Keratinocyte (primary cell): Measurements from ENCODE around the gene CDKL5. TPM values are rescaled to one million over a fixed set of nuclear protein-coding genes. Genes with fewer than 3 reads are reported as not detected.

Source experiments
- DNase-seq: peaks from one replicate; pipeline ENCODE4 v3.0.0-alpha.2; 2011; ENCODE audit warnings: low read depth, missing footprints, low spot score
- FAIRE-seq: peaks from 2 replicates; lab custom pipeline; 2011; peaks lifted over from hg19 to GRCh38; lab: Jason Lieb, UNC
- H2AFZ ChIP-seq: 2 replicates; pipeline ENCODE4 v1.6.0; 2012; ENCODE audit warnings: low read length, control low read depth, inconsistent platforms; ENCODE audit not compliant: control insufficient read depth
- H3K27ac ChIP-seq: 2 replicates; pipeline ENCODE4 v1.5.1; 2011; ENCODE audit warnings: low read length; ENCODE audit not compliant: control insufficient read depth, insufficient read depth
- H3K27me3 ChIP-seq: 3 replicates; pipeline ENCODE4 v1.6.0; 2011; ENCODE audit warnings: low read length; ENCODE audit not compliant: control insufficient read depth, insufficient read depth; ENCODE audit errors: extremely low read depth
- H3K36me3 ChIP-seq, 2 experiments: 2 replicates in 1 of 2; 3 replicates in 1 of 2; pipeline ENCODE4 v1.5.1; 2011; ENCODE audit warnings: low read length in 2 of 2, mild to moderate bottlenecking in 1 of 2; ENCODE audit not compliant: control insufficient read depth in 2 of 2, insufficient read depth in 2 of 2; ENCODE audit errors: extremely low read depth in 1 of 2
- H3K4me1 ChIP-seq: 3 replicates; pipeline ENCODE4 v1.5.1; 2011; ENCODE audit warnings: low read length; ENCODE audit not compliant: control insufficient read depth, insufficient read depth; ENCODE audit errors: extremely low read depth
- H3K4me2 ChIP-seq: 3 replicates; pipeline ENCODE4 v1.6.0; 2011; ENCODE audit warnings: low read depth, low read length; ENCODE audit not compliant: control insufficient read depth, insufficient read depth; ENCODE audit errors: extremely low read depth
- H3K4me3 ChIP-seq, 3 experiments: fragments of 200-600 bp in 1 of 3; sonication (generic) in 1 of 3; 2 replicates in 2 of 3; 3 replicates in 1 of 3; pipeline ENCODE4 v1.5.1; 2011 to 2016; ENCODE audit warnings: low read length in 3 of 3, mild to moderate bottlenecking in 3 of 3, control low read depth in 2 of 3, inconsistent platforms in 1 of 3, low read depth in 1 of 3, mixed read lengths in 1 of 3, mixed run types in 1 of 3, moderate library complexity in 1 of 3; ENCODE audit not compliant: control insufficient read depth in 2 of 3, insufficient read depth in 2 of 3; ENCODE audit errors: extremely low read depth in 1 of 3
- H3K79me2 ChIP-seq: 2 replicates; pipeline ENCODE4 v1.6.0; 2012; ENCODE audit warnings: low read length; ENCODE audit not compliant: control insufficient read depth, insufficient read depth
- H3K9ac ChIP-seq: 3 replicates; pipeline ENCODE4 v1.6.0; 2011; ENCODE audit warnings: low read length; ENCODE audit not compliant: control insufficient read depth, insufficient read depth; ENCODE audit errors: extremely low read depth
- H3K9me1 ChIP-seq: 3 replicates; pipeline ENCODE4 v1.6.0; 2011; ENCODE audit warnings: low read length; ENCODE audit not compliant: control insufficient read depth, insufficient read depth; ENCODE audit errors: extremely low read depth
- H3K9me3 ChIP-seq: 2 replicates; pipeline ENCODE4 v1.5.1; 2012; ENCODE audit warnings: low read depth, low read length; ENCODE audit not compliant: control insufficient read depth
- H4K20me1 ChIP-seq: 3 replicates; pipeline ENCODE4 v1.6.0; 2011; ENCODE audit warnings: low read length; ENCODE audit not compliant: control insufficient read depth, insufficient read depth; ENCODE audit errors: extremely low read depth
- EZH2 ChIP-seq: IDR thresholded peaks from one replicate; pipeline ENCODE4 v1.6.1; 2012; ENCODE audit warnings: inconsistent platforms, mild to moderate bottlenecking, low read length, moderate library complexity
- dilution Hi-C: fragments of 300-500 bp; cut with MboI; formaldehyde crosslinking; loops from one replicate; pipeline ENCODE4 v1.7.0; 2020; ENCODE audit warnings: low sequenced_read_pairs; ENCODE audit not compliant: extremely low pct_ligation_motif_present
- polyA plus RNA-seq, 5 experiments: library from polyadenylated mRNA; depleted of rRNA in 3 of 5; stranded (reverse) in 3 of 5; stranded (forward) in 1 of 5; unstranded in 1 of 5; fragments of >200 nt; gene quantifications; 1 replicate in 1 of 5; 2 replicates in 3 of 5; 3 replicates in 1 of 5; pipeline versions ENCODE4 v1.2.1 to v1.2.3, GENCODE V29; 2011 to 2012; ENCODE audit warnings: missing spikeins in 2 of 5, low read depth in 1 of 5, low replicate concordance in 1 of 5
- TF ChIP-seq, protein P1 (sequence below), 3 experiments: IDR thresholded peaks in 1 of 3; conservative IDR thresholded peaks in 1 of 3; optimal IDR thresholded peaks in 1 of 3; 2 replicates in 2 of 3; 3 replicates in 1 of 3; pipeline versions ENCODE3 to v1.5.1; 2011; ENCODE audit warnings: low read length in 3 of 3, mild to moderate bottlenecking in 3 of 3, moderate library complexity in 2 of 3, control low read depth in 1 of 3, inconsistent platforms in 1 of 3; ENCODE audit not compliant: insufficient read depth in 2 of 3; ENCODE audit errors: extremely low read depth in 1 of 3

Gene CDKL5
- polyA plus RNA-seq, 1 donor (not counting 4 experiments of a cell fraction or from before 2014, with no cell fraction given), result 3.4 TPM

DNA sequence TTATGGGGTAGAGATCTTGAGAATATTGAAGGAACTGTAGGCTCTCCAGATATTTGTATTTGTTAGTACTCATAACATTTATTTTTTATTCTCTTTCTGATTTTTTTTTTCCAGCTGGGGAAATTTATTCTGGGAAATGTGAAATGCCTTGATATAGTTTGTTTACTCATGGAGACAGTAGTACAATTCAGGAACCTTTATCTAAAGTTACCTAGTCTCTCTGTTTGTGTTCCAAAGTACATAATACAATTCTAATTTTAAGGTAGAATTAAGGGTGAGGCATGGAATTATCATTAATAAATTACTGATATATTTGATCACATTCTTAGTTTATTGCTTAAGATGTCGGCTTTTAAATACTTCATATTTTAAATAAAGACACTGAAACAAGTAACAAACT is 132.5 kb downstream of the CDKL5 start:
- no peaks in the 10 kb centered on the region for H3K79me2 ChIP-seq
- no peak overlapping the region for H3K27ac ChIP-seq
- no peak for TF ChIP-seq EZH2
- TF ChIP-seq, protein P1, sequence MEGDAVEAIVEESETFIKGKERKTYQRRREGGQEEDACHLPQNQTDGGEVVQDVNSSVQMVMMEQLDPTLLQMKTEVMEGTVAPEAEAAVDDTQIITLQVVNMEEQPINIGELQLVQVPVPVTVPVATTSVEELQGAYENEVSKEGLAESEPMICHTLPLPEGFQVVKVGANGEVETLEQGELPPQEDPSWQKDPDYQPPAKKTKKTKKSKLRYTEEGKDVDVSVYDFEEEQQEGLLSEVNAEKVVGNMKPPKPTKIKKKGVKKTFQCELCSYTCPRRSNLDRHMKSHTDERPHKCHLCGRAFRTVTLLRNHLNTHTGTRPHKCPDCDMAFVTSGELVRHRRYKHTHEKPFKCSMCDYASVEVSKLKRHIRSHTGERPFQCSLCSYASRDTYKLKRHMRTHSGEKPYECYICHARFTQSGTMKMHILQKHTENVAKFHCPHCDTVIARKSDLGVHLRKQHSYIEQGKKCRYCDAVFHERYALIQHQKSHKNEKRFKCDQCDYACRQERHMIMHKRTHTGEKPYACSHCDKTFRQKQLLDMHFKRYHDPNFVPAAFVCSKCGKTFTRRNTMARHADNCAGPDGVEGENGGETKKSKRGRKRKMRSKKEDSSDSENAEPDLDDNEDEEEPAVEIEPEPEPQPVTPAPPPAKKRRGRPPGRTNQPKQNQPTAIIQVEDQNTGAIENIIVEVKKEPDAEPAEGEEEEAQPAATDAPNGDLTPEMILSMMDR (optimal IDR thresholded peaks at IDR 0.05 in 1 of 3, IDR thresholded peaks at IDR 0.05 in 1 of 3, conservative IDR thresholded peaks at IDR 0.05 in 1 of 3; ENCODE audit: extremely low read depth in 1 of 3, insufficient read depth in 2 of 3, low read length in 3 of 3), result no peak
- no peak for DNase-seq
- H3K4me2 ChIP-seq, result no peak overlapping the region
- H3K36me3 ChIP-seq, result no peaks in the 10 kb centered on the region
- H3K4me1 ChIP-seq, result no peaks in the 10 kb centered on the region
- H3K9me1 ChIP-seq, result no peaks in the 10 kb centered on the region
- H3K9ac ChIP-seq, result no peak overlapping the region
- no peak for FAIRE-seq
- dilution Hi-C loops, result no loop called here
- no peaks in the 10 kb centered on the region for H3K27me3 ChIP-seq
- no peak overlapping the region for H2AFZ ChIP-seq
- no peaks in the 10 kb centered on the region for H3K9me3 ChIP-seq
- H3K4me3 ChIP-seq, result no peak overlapping the region
- H4K20me1 ChIP-seq, result no peaks in the 10 kb centered on the region

DNA sequence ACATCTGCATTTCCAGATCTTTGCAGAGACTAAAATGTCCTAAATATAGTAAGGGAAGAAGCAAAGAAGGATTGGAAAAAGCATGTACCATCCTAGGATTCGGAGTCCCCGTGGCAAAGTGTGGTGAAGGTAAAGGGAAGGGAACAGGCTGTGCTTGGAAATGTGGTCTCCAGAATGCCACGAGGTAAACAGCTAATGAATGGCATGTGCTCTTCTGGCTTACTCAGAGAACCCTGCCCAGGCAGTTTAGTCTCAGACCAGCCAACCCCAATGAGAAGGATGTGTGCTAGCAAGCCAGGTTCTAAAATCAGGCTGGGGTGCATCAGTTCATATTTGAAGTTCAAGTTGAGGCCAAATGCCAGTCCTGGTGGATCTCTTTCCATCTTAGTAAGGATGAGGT is 133.4 kb downstream of the CDKL5 start:
- Histone ChIP-seq H3K79me2 (no peaks in the 10 kb centered on the region), H3K36me3 (no peaks in the 10 kb centered on the region), H3K4me2 (no peak overlapping the region), H3K27ac (no peak overlapping the region), H3K4me1 (no peaks in the 10 kb centered on the region), H3K9me1 (no peaks in the 10 kb centered on the region), H3K9ac (no peak overlapping the region), H3K9me3 (no peaks in the 10 kb centered on the region), H4K20me1 (no peaks in the 10 kb centered on the region), H3K27me3 (no peaks in the 10 kb centered on the region), H2AFZ (no peak overlapping the region), H3K4me3 (no peak overlapping the region)
- no peak for TF ChIP-seq EZH2
- TF ChIP-seq, protein P1 (optimal IDR thresholded peaks at IDR 0.05 in 1 of 3, IDR thresholded peaks at IDR 0.05 in 1 of 3, conservative IDR thresholded peaks at IDR 0.05 in 1 of 3; ENCODE audit: extremely low read depth in 1 of 3, insufficient read depth in 2 of 3, low read length in 3 of 3), result no peak
- dilution Hi-C loops, result no loop called here
- DNase-seq (no peak), FAIRE-seq (no peak)
